A549 (cell line): ENCODE results near the gene DYNC1H1. TPM values are rescaled to one million over a fixed set of nuclear protein-coding genes. Genes with fewer than 3 reads are reported as not detected.

ENCODE experiments used
- ATAC-seq, 2 experiments: fragments of 200-7000 bp in 1 of 2; fragments of >200 bp in 1 of 2; cut with Nextera tagmentation in 1 of 2; cut with Tn5 transposase in 1 of 2; 3 replicates each; pipeline versions ENCODE4 v1.8.0 to v1.9.1; 2018 to 2020; ENCODE audit warnings: mild to moderate bottlenecking in 1 of 2, moderate library complexity in 1 of 2
- CTCF ChIA-PET: fragments of 300-600 bp; sonication (Branson Sonifier 250); formaldehyde crosslinking; extraction: SDS; loops from one replicate; lab custom pipeline; 2021; ENCODE audit warnings: antibody characterized with exemption, inconsistent platforms; lab: Yijun Ruan, JAX
- POLR2A ChIA-PET: fragments of 350-600 bp; formaldehyde crosslinking; extraction: SDS; loops from one replicate; lab custom pipeline; 2021; ENCODE audit warnings: antibody characterized with exemption, inconsistent platforms; lab: Yijun Ruan, JAX
- DNase-seq, 2 experiments: peaks; one replicate each; pipeline versions ENCODE4 v3.0.0 to v3.0.0-alpha.2; 2011 to 2016; ENCODE audit warnings: low read depth in 1 of 2, low spot score in 1 of 2
- FAIRE-seq: peaks from 2 replicates; lab custom pipeline; 2011; peaks lifted over from hg19 to GRCh38; lab: Jason Lieb, UNC
- H3K27ac ChIP-seq, 2 experiments: fragments of >200 bp; sonication (Bioruptor Twin); formaldehyde crosslinking; 3 replicates each; pipeline ENCODE4 v1.5.1; 2016 to 2017
- H3K4me1 ChIP-seq: fragments of >200 bp; sonication (Bioruptor Twin); formaldehyde crosslinking; 3 replicates; pipeline ENCODE4 v1.6.1; 2016
- H3K4me2 ChIP-seq: fragments of >200 bp; sonication (Bioruptor Twin); formaldehyde crosslinking; 3 replicates; pipeline ENCODE4 v1.6.1; 2016
- H3K4me3 ChIP-seq: fragments of >200 bp; sonication (Bioruptor Twin); formaldehyde crosslinking; 3 replicates; pipeline ENCODE4 v1.5.1; 2016
- H3K9me3 ChIP-seq: fragments of >200 bp; sonication (Bioruptor Twin); formaldehyde crosslinking; 3 replicates; pipeline ENCODE4 v1.6.1; 2016
- CBX8 ChIP-seq: fragments of 200-600 bp; sonication (generic); IDR thresholded peaks from 2 replicates; pipeline ENCODE4 v1.6.1; 2016
- CEBPB ChIP-seq, 2 experiments: fragments of >200 bp in 1 of 2; sonication (Bioruptor Twin) in 1 of 2; formaldehyde crosslinking in 1 of 2; IDR thresholded peaks; 2 replicates each; pipeline ENCODE4 v1.6.1; 2012 to 2016
- EP300 ChIP-seq, 2 experiments: fragments of >200 bp; sonication (Bioruptor Twin); formaldehyde crosslinking; IDR thresholded peaks; 2 replicates in 1 of 2; 3 replicates in 1 of 2; pipeline ENCODE4 v1.6.1; 2016 to 2017
- ESRRA ChIP-seq: fragments of 150-350 bp; IDR thresholded peaks from 2 replicates; pipeline ENCODE4 v1.6.1; 2014; ENCODE audit warnings: mild to moderate bottlenecking, low read length, borderline replicate concordance
- KDM5A ChIP-seq: fragments of 200-600 bp; sonication (generic); IDR thresholded peaks from 2 replicates; pipeline ENCODE4 v1.6.1; 2016; ENCODE audit warnings: antibody characterized with exemption, mild to moderate bottlenecking
- MAFK ChIP-seq: fragments of 450-650 bp; IDR thresholded peaks from 2 replicates; pipeline ENCODE4 v1.6.1; 2014; ENCODE audit not compliant: partially characterized antibody
- RAD21 ChIP-seq, 2 experiments: fragments of >200 bp in 1 of 2; sonication (Bioruptor Twin) in 1 of 2; formaldehyde crosslinking in 1 of 2; IDR thresholded peaks in 1 of 2; conservative IDR thresholded peaks in 1 of 2; 2 replicates in 1 of 2; 3 replicates in 1 of 2; pipeline ENCODE4 v1.6.1; 2012 to 2018; ENCODE audit warnings: inconsistent platforms in 1 of 2
- RARB ChIP-seq: fragments of 250-450 bp; sonication (Bioruptor Pico); IDR thresholded peaks from 2 replicates; pipeline ENCODE4 v1.8.0; 2021; ENCODE audit warnings: mild to moderate bottlenecking, moderate library complexity
- RCOR1 ChIP-seq: fragments of 150-350 bp; IDR thresholded peaks from 2 replicates; pipeline ENCODE4 v1.6.1; 2014; ENCODE audit warnings: antibody characterized with exemption, low read length, low read depth
- ZSCAN20 ChIP-seq: fragments of 250-450 bp; sonication (Bioruptor Pico); IDR thresholded peaks from 2 replicates; pipeline ENCODE4 v1.8.0; 2022; ENCODE audit warnings: mild to moderate bottlenecking, moderate library complexity
- WGBS: methylation state at CpG from one replicate; pipeline ENCODE4 v1.1.6; 2017; ENCODE audit errors: missing lambda C conversion rate; 5-methylcytosine and 5-hydroxymethylcytosine counted together
- polyA plus RNA-seq, 4 experiments: library from polyadenylated mRNA; depleted of rRNA in 3 of 4; stranded (reverse); fragments of >200 nt; fragmentation: RNase III in 1 of 4; extraction: RNeasy Plus Mini Kit Qiagen cat#74134 plus additional on column Dnase treatment in 1 of 4; gene quantifications; 2 replicates in 3 of 4; 3 replicates in 1 of 4; pipeline ENCODE4 v1.2.3, GENCODE V29; 2011 to 2017
- TF ChIP-seq, protein P1 (sequence below): fragments of >200 bp; sonication (Bioruptor Twin); formaldehyde crosslinking; IDR thresholded peaks from 3 replicates; pipeline ENCODE4 v1.6.1; 2016
- TF ChIP-seq, protein P2 (sequence below): fragments of >200 bp; sonication (Bioruptor Twin); formaldehyde crosslinking; IDR thresholded peaks from 3 replicates; pipeline ENCODE4 v1.5.1; 2016
- TF ChIP-seq, protein P3 (sequence below): fragments of 450-650 bp; IDR thresholded peaks from 2 replicates; pipeline ENCODE4 v1.6.1; 2014; ENCODE audit warnings: antibody characterized with exemption

Gene DYNC1H1
- polyA plus RNA-seq, 2 of the 4 experiments (the other 2 are of a cell fraction), result 177 to 187 TPM

DNA sequence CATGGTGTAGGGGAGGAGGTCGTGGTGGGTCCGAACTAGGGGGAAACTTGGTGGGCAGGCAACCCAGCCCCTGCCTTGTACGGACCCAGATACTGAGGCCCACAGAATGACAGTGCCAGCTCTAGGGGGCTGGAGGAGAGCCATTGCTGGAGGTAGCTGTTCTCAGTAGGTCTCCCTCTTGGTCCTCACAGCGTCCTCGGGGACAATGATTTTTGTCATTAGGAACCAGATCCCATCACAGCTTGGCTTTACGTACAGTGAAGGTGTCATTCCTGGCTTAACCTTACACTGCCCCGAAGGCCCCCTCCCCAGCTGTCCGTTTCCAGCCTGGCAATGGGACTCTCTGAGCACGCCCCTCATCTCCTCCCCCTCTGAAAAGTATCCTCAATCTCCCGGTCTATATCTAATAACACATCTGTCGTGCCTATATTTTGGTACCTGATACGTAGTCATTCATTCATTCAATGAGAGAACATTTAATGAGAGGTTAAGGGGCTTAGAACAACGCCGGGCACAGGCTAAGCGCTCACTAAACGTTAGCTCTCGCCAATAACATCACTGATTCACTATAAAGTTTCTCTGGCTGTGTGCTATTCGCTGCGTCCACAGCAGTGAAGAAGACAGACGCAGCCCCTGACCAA lies 597 bp upstream of the DYNC1H1 start:
- TF ChIP-seq ZSCAN20 (CRISPR knock-in tag) (no peak), EP300 (IDR thresholded peaks at IDR 0.05) (no peak)
- TF ChIP-seq, protein P1, sequence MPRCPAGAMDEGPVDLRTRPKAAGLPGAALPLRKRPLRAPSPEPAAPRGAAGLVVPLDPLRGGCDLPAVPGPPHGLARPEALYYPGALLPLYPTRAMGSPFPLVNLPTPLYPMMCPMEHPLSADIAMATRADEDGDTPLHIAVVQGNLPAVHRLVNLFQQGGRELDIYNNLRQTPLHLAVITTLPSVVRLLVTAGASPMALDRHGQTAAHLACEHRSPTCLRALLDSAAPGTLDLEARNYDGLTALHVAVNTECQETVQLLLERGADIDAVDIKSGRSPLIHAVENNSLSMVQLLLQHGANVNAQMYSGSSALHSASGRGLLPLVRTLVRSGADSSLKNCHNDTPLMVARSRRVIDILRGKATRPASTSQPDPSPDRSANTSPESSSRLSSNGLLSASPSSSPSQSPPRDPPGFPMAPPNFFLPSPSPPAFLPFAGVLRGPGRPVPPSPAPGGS, result no peak
- ATAC-seq, result no peak; a peak in 1 of 6 replicates
- H3K9me3 ChIP-seq, result no peaks in the 10 kb centered on the region
- FAIRE-seq, result no peak
- H3K4me1 ChIP-seq, result peaks cover 47% of the 10 kb centered on the region
- ChIA-PET CTCF (interaction anchor here (0.6 to 3.9 kb wide), 7 partner anchors 9 to 352 kb away, joined by 3 to 31 read pairs (median 5); no protein-coding TSS in a partner anchor), POLR2A (interaction anchor here (0.6 to 1.0 kb wide), 2 partner anchors 9 to 16 kb away, joined by 3 to 4 read pairs; no protein-coding TSS in a partner anchor)
- H3K4me2 ChIP-seq, result peak overlapping the region; percentile 66
- DNase-seq, result no peak
- H3K27ac ChIP-seq, result peak overlapping the region; percentile 82 to 99
- H3K4me3 ChIP-seq, result no peak overlapping the region
- WGBS, result 65% methylated on average over 20 of the region's 20 CpGs

DNA sequence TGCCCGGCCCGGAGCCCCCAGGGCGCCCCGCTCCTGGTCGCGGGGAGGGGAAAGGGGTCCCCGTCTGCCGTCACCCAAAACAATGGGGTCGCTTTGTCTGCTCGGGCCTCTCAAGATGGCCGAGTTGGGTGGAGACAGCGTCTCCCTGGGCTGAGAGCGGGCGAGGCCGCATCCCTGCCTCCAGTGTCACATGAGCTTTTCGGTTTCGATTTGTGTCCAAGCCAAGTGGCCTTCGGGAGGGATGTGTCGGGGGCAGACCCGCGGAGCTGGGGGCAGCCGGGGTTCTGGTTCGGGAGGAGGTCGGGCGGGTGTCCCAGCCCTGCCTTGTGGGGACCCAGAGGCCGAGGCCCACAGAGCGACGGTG lies 790 bp downstream of the DYNC1H1 start:
- Histone ChIP-seq H3K4me3 (peak overlapping the region; percentile 91), H3K4me2 (peak overlapping the region; percentile 96), H3K27ac (peak overlapping the region; percentile 94 to 99), H3K9me3 (no peaks in the 10 kb centered on the region), H3K4me1 (peaks cover 56% of the 10 kb centered on the region)
- POLR2A ChIA-PET, result interaction anchor here (0.7 to 1.0 kb wide), 3 partner anchors 10 to 17 kb away, joined by 3 read pairs; no protein-coding TSS in a partner anchor
- TF ChIP-seq RAD21 (conservative IDR thresholded peaks at IDR 0.05 in 1 of 2, IDR thresholded peaks at IDR 0.05 in 1 of 2) (no peak), ESRRA (no peak), KDM5A (0 out of 2 replicates have a peak, but pooled peaks have one; percentile 20), CEBPB (IDR thresholded peaks at IDR 0.05) (no peak), RARB (CRISPR knock-in tag) (no peak), CBX8 (no peak)
- TF ChIP-seq, protein P2, sequence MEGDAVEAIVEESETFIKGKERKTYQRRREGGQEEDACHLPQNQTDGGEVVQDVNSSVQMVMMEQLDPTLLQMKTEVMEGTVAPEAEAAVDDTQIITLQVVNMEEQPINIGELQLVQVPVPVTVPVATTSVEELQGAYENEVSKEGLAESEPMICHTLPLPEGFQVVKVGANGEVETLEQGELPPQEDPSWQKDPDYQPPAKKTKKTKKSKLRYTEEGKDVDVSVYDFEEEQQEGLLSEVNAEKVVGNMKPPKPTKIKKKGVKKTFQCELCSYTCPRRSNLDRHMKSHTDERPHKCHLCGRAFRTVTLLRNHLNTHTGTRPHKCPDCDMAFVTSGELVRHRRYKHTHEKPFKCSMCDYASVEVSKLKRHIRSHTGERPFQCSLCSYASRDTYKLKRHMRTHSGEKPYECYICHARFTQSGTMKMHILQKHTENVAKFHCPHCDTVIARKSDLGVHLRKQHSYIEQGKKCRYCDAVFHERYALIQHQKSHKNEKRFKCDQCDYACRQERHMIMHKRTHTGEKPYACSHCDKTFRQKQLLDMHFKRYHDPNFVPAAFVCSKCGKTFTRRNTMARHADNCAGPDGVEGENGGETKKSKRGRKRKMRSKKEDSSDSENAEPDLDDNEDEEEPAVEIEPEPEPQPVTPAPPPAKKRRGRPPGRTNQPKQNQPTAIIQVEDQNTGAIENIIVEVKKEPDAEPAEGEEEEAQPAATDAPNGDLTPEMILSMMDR, result no peak
- TF ChIP-seq, protein P3, sequence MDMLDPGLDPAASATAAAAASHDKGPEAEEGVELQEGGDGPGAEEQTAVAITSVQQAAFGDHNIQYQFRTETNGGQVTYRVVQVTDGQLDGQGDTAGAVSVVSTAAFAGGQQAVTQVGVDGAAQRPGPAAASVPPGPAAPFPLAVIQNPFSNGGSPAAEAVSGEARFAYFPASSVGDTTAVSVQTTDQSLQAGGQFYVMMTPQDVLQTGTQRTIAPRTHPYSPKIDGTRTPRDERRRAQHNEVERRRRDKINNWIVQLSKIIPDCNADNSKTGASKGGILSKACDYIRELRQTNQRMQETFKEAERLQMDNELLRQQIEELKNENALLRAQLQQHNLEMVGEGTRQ, result peak; percentile 45
- no peak for FAIRE-seq
- peak; percentile 53 to 58 for ATAC-seq
- 0% methylated on average over 16 of the region's 28 CpGs for WGBS
- peak in 1 of 2 experiments; percentile 70 for DNase-seq
- CTCF ChIA-PET, result interaction anchor here (0.6 to 0.9 kb wide), 4 partner anchors 12 to 194 kb away, joined by 3 read pairs; no protein-coding TSS in a partner anchor

DNA sequence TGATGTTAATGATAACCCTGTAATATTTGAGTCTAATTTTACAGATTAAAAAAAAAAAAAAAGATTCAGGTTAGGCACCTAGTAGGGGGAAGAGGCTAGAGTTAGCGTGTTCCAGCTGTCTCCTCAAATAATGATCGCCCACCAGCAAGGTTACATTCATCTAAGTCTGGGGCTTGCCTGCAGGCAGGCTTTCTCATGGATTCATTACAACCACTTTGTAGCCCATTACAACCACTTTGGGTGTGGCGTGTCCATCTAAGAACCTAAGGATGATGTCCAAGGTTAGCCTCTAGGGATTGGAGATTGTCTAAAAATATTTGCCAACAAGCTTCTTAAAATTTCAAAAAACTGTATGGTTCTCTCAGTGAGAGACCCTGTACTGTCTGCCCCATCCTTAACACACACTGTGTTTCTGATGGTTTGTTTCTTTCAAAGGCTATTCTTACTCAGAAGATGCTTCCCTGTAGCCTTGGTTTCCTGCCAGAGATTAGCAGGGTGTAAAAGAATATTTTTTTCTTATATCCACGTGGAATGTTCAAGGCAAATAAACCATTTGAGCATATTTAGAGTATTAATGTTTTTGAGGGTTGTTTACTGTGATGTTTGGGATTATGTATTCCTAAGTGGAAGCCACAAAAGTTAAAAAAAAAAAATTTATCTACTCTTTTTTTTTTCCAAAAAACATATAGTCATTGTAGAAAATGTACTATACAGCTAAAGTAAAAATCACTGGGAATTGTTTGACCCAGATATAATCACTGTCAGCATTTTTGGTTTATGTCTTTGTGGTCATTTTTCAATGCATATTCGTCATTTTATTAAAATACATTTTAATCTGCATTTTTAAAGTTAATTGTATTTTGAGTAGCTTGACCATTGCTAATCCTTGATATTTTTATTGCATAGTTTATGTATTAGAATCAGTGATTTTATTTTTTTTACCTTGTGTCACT lies 1.7 kb downstream of the DYNC1H1 start:
- CTCF ChIA-PET, result interaction anchor here (0.6 to 0.9 kb wide), 5 partner anchors 12 to 195 kb away, joined by 3 to 4 read pairs (median 3); no protein-coding TSS in a partner anchor
- Histone ChIP-seq H3K27ac (peak overlapping the region; percentile 94 to 99), H3K4me1 (peaks cover 65% of the 10 kb centered on the region), H3K4me2 (peak overlapping the region; percentile 96), H3K9me3 (no peaks in the 10 kb centered on the region), H3K4me3 (peak overlapping the region; percentile 91)
- no peak for TF ChIP-seq RCOR1
- peak; percentile 85 for TF ChIP-seq MAFK
- ATAC-seq (peak in 1 of 2 experiments; percentile 1; a peak in 1 of 6 replicates), FAIRE-seq (no peak), DNase-seq (peak in 1 of 2 experiments; percentile 47)
- WGBS, result 2% methylated on average over 5 of the region's 5 CpGs
- POLR2A ChIA-PET, result interaction anchor here (0.5 to 1.0 kb wide), 4 partner anchors 9 to 351 kb away, joined by 3 read pairs; no protein-coding TSS in a partner anchor
